Stimulated activated CD4-positive, alpha-beta T cell treated with anti-CD3 and anti-CD28 coated beads, Interleukin-1b, Interleukin-23, amount 100 ng/mL, for 24 hours (primary cell): Measurements from ENCODE around the gene DDX56.

Source experiments
- DNase-seq, 4 experiments: peaks; one replicate each; pipeline ENCODE4 v3.0.0-alpha.2; 2020; ENCODE audit warnings: low read depth in 4 of 4, low spot score in 1 of 4

DDX56 gene

DNA sequence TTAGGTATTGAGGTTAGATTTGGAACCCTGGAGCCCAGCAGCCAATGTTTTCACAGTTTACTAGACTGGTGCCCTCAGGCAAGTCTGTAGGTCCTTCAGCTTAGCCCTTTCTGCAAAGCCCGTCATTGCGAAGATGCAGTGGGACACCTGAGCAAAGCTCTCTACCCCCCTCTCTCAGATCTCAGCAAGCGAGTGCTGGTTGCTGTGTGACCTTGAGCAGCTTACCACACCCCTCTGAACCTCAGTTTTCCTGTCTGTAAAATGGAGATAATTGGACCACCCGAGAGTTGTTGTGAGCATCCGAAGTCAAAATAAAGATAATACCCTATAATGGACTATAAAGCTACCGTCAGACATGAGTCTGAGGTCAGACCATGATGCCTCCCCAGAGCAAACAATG is 36.3 kb downstream of the DDX56 start:
- DNase-seq, result no peak

GRCh38 chr7:44536090-44536489 is 37.6 kb downstream of the DDX56 start:
- no peak for DNase-seq

DNA sequence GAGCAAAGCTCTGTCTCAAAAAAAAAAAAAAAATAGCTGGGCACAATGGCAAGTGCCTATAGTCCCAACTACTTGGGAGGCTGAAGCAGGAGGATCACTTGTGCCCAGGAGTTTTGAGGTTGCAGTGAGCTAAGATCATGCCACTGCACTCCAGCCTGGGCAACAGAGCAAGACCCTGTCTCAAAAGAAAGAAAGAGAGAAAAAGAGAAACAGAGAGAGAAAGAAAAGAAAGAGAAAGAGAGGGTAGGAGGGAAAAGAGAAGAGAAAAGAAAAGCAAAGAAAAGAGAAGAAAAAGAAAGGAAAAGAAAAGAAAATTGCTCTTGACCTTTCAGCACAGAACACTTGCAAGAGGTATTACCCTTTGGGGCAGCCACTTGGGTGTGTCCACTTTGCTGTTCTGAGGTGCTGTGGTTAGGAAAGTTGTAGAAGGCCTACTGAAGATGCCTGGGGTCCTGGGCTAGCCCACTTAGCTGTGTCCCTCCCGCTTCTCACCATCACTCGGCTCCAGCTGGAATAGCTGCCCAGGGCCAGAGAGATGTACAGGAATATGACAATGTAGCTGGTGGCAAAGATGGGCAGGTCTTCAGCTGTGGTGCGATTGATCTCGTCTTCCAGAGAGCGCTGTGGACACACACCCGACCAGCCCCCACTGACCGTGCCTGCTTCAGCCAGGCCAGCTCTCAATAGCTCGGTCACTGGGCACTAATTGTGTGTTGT is 38.2 kb downstream of the DDX56 start:
- DNase-seq, result no peak

- DNase-seq, result peak in 3 of 4 experiments; percentile 28 to 39 (median 37)
These were observed 39.2 kb downstream of the DDX56 start for GRCh38 chr7:44534501-44534900.

DNA sequence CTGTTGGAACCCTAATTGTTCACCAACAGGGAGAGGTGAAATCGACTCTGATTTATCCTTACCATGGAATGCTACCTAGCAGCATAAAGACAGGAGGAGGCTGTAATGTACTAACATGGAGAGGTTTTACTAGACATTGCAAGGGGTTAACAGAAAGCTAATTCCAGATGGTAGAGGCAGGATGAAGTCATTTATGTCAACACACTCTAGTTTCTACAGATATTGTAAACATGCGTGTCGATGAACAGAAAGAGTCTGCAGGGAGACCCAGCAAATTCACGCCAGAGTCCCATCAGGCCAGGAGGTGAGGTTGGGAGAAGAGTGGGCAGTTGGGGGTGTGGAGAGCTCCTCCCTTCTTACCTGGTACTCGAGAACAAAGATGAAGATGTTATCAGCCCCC is 39.6 kb downstream of the DDX56 start:
- no peak for DNase-seq

- no peak for DNase-seq
These were observed 40.2 kb downstream of the DDX56 start for GRCh38 chr7:44533301-44534055.

- DNase-seq, result no peak
These were observed 42.0 kb downstream of the DDX56 start for GRCh38 chr7:44531421-44532380.

DNA sequence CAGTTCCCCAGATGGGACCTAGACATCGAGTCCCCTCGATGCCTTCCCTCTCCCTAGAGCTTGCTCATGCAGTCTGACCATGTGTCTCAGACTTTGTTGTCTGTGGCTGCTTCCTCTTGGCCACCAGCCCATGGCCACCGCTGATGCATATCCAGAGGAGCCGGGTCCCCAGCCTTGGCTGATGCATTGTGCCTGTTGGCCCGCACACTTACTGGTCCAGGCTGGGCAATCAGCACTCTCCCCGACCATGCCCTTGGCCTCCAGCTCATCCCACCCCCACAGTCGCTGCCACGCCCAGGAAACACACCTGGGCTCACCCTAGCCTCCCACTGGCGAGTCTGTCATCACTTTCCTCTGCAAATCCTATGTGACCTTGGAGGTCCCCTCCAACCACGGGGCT is 42.7 kb downstream of the DDX56 start:
- no peak for DNase-seq

DNA sequence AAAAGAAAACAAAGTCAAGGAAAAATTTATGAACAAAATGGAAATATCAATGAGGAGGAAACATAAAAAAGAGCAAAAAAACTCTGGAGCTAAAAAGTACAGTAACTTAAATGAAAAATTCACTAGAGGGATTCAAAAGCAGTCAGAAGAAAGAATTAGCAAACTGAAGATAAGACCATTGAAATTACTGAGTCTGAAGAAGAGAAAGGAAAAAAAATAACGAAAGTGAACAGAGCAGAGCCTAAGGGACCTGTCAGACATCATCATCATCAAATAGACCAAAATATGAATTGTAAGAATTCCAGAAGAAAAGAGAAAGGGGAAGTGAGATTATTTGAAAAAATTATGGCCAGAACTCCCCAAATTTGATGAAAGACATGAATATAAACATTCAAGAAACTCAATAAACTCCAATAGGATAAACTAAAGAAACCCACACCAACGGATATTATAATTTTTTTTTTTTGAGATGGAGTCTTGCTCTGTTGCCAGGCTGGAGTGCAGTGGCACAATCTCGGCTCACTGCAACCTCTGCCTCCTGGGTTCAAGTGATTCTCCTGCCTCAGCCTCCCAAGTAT is 48.8 kb downstream of the DDX56 start:
- DNase-seq, result no peak

DNA sequence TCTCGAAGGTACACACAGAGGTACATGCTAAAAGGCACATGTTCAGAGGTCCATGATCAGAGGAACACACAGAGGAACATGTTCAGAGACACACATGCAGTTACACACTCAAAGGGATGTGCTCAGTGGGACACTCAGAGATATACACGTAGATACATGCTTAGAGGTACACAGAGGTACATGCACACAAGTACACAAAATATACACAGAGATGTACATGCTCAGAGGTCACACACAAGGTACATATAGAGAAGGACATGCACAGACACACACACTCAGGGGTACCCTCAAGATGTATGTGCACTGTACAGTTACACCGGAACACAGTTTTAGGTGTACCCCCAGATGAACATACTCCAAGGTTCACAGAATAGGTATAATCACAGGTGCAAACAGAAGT is 51.4 kb downstream of the DDX56 start:
- DNase-seq, result no peak

DNA sequence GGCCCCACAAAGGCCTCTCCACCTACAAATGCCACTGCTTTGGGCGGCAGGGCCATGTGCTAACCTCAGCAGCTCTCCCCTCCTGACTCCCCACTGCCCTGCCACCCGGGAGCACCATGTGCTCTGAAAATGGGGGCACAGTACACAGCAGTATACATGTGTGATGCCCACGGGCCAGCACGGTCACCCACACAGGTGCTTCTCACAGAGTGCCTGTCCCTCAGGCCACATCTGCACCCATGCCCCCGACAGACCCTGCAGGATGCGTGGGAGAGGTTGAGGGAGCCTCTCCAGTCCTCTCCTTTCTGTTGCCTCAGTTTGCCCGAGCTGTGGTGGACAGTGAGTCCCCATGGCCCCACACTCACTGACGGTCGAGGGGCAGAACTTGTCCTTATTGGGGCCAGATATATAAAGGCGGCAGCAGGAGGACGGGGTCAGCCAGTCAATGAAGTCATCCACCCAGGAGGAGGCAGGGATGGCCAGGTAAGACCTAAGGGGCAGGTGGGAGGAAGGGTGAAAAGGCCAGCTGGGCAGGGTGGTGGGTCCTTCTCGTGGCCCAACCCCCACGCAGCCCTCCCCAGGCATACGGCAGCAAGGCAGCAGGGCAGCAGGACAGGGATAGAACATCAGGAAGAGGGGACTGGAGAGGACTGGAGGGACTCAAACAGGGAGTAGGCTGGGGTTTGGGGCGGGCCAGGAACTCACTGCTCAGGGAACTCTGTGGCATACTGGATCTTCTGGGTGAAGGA is 52.2 kb downstream of the DDX56 start:
- DNase-seq, result no peak

GRCh38 chr7:44520574-44520973 is 53.1 kb downstream of the DDX56 start:
- DNase-seq, result no peak

- no peak for DNase-seq
These were observed 54.2 kb downstream of the DDX56 start for GRCh38 chr7:44519546-44519945.

- DNase-seq, result no peak
These were observed 54.9 kb downstream of the DDX56 start for GRCh38 chr7:44518761-44519160.

DNA sequence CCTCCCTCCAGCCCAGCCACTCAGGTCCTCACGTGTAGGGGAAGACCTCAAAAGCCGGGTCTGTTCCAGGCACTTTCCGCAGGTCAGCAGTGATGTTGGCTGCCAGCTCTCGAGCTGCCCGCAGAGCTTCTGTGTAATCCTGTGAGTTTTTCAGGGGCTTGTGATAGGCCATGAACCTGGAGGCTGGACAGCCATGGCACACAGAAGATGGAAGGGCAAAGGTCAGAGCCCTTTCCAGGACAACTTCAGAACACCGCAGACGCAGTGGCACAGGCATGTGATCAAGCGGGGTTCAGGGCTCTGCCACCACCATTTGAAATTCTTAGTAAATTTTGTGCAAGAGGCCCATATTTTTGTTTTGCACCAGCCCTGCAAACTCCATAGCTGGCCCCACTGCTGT is 56.5 kb downstream of the DDX56 start:
- no peak for DNase-seq
